ENCODE measurements around the gene CCDC124. TPM values are rescaled to one million over a fixed set of nuclear protein-coding genes. Genes with fewer than 3 reads are reported as not detected.

CCDC124 gene
- total and polyA plus RNA-seq, 2 donors from 2014 or later = 59.5 to 120 TPM

GRCh38 chr19:17953869-17954268, 21.1 kb downstream of the CCDC124 start:
- no peak overlapping the region for H3K4me3 ChIP-seq (ENCODE audit: low read length in 3 of 3)
- no peak for DNase-seq
- no peak overlapping the region for H3K9ac ChIP-seq (ENCODE audit: low read length in 3 of 3)
- H3K4me1 ChIP-seq (ENCODE audit: control insufficient read depth in 2 of 3, insufficient read depth in 2 of 3, low read depth in 1 of 3, low read length in 3 of 3) = peaks cover 0 to 14% (median 0%) of the 10 kb centered on the region in 3 donors
- FAIRE-seq = no peak
- no peak for TF ChIP-seq CTCF (IDR thresholded peaks at IDR 0.05; ENCODE audit: borderline replicate concordance, extremely low read depth, insufficient read depth)
- no peaks in the 10 kb centered on the region for H3K9me3 ChIP-seq (ENCODE audit: control insufficient read depth in 2 of 3, insufficient read depth in 1 of 3, low read length in 3 of 3)
- peaks cover 4% of the 10 kb centered on the region for H3K27me3 ChIP-seq (ENCODE audit: control insufficient read depth, insufficient read depth, low read length)
- intact Hi-C loops (cut with DNase I) = no loop called here
- no peaks in the 10 kb centered on the region for H3K36me3 ChIP-seq (ENCODE audit: control insufficient read depth in 2 of 3, insufficient read depth in 3 of 3, low read length in 3 of 3)
- no peak overlapping the region for H3K27ac ChIP-seq (ENCODE audit: low read depth in 2 of 2, low read length in 2 of 2)

- H3K27ac ChIP-seq (ENCODE audit: low read depth in 2 of 2, low read length in 2 of 2) = no peak overlapping the region
- peaks cover 4% of the 10 kb centered on the region for H3K27me3 ChIP-seq (ENCODE audit: control insufficient read depth, insufficient read depth, low read length)
- no peaks in the 10 kb centered on the region for H3K9me3 ChIP-seq (ENCODE audit: control insufficient read depth in 2 of 3, insufficient read depth in 1 of 3, low read length in 3 of 3)
- intact Hi-C loops (cut with DNase I) = no loop called here
- H3K9ac ChIP-seq (ENCODE audit: low read length in 3 of 3) = no peak overlapping the region
- peaks cover 0 to 11% (median 0%) of the 10 kb centered on the region in 3 donors for H3K4me1 ChIP-seq (ENCODE audit: control insufficient read depth in 2 of 3, insufficient read depth in 2 of 3, low read depth in 1 of 3, low read length in 3 of 3)
- H3K36me3 ChIP-seq (ENCODE audit: control insufficient read depth in 2 of 3, insufficient read depth in 3 of 3, low read length in 3 of 3) = no peaks in the 10 kb centered on the region
- FAIRE-seq = no peak
- no peak for DNase-seq
- H3K4me3 ChIP-seq (ENCODE audit: low read length in 3 of 3) = no peak overlapping the region
- TF ChIP-seq CTCF (IDR thresholded peaks at IDR 0.05; ENCODE audit: borderline replicate concordance, extremely low read depth, insufficient read depth) = no peak
Observed at GRCh38 chr19:17954401-17954800, 21.6 kb downstream of the CCDC124 start.

GRCh38 chr19:17957149-17957849, 24.5 kb downstream of the CCDC124 start:
- FAIRE-seq (no peak), DNase-seq (no peak)
- intact Hi-C loops (cut with DNase I) = no loop called here
- H3K27ac ChIP-seq (ENCODE audit: low read depth in 2 of 2, low read length in 2 of 2) = no peak overlapping the region
- no peak for TF ChIP-seq CTCF (IDR thresholded peaks at IDR 0.05; ENCODE audit: borderline replicate concordance, extremely low read depth, insufficient read depth)
- H3K9ac ChIP-seq (ENCODE audit: low read length in 3 of 3) = no peak overlapping the region
- peaks cover 0 to 2% (median 0%) of the 10 kb centered on the region in 3 donors for H3K4me1 ChIP-seq (ENCODE audit: control insufficient read depth in 2 of 3, insufficient read depth in 2 of 3, low read depth in 1 of 3, low read length in 3 of 3)
- H3K27me3 ChIP-seq (ENCODE audit: control insufficient read depth, insufficient read depth, low read length) = peaks cover 4% of the 10 kb centered on the region
- H3K9me3 ChIP-seq (ENCODE audit: control insufficient read depth in 2 of 3, insufficient read depth in 1 of 3, low read length in 3 of 3) = no peaks in the 10 kb centered on the region
- H3K36me3 ChIP-seq (ENCODE audit: control insufficient read depth in 2 of 3, insufficient read depth in 3 of 3, low read length in 3 of 3) = no peaks in the 10 kb centered on the region
- H3K4me3 ChIP-seq (ENCODE audit: low read length in 3 of 3) = no peak overlapping the region
